ENCODE results near the gene BST1.

The BST1 gene

DNA sequence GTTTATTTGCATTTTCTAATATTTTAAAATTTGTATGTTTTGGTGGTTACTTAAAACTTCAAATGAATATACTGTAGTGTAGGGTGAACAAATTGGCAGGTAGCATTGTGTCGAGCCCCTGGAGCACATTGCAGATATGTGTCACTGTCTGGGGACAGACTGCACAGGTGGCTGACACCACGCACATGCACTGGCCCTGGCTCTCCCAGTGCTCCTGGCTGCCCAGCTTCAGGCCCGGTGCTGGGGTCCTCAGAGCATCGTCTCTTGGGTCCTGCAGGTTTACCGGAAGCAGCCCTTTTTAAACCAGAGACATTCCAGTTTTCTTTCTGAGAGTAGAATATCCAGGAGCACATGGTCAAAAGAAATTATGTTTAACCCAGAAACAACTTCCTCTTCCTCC is 15.6 kb downstream of the BST1 start:
- no peaks in the 10 kb centered on the region for H4K20me1 ChIP-seq (ENCODE audit: control insufficient read depth, insufficient read depth, low read depth, low read length)
- H3K79me2 ChIP-seq (ENCODE audit: control insufficient read depth, low read length) = no peaks in the 10 kb centered on the region
- no peaks in the 10 kb centered on the region for H3K9me2 ChIP-seq (replicated peaks; ENCODE audit: control insufficient read depth, low read length)
- H3K9me3 ChIP-seq (ENCODE audit: control insufficient read depth, insufficient read depth, low read length) = no peaks in the 10 kb centered on the region
- H3F3A ChIP-seq (ENCODE audit: control insufficient read depth, insufficient read depth) = no peaks in the 10 kb centered on the region
- H3K4me2 ChIP-seq (ENCODE audit: low read length) = no peak overlapping the region
- TF ChIP-seq, protein P1, sequence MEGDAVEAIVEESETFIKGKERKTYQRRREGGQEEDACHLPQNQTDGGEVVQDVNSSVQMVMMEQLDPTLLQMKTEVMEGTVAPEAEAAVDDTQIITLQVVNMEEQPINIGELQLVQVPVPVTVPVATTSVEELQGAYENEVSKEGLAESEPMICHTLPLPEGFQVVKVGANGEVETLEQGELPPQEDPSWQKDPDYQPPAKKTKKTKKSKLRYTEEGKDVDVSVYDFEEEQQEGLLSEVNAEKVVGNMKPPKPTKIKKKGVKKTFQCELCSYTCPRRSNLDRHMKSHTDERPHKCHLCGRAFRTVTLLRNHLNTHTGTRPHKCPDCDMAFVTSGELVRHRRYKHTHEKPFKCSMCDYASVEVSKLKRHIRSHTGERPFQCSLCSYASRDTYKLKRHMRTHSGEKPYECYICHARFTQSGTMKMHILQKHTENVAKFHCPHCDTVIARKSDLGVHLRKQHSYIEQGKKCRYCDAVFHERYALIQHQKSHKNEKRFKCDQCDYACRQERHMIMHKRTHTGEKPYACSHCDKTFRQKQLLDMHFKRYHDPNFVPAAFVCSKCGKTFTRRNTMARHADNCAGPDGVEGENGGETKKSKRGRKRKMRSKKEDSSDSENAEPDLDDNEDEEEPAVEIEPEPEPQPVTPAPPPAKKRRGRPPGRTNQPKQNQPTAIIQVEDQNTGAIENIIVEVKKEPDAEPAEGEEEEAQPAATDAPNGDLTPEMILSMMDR (IDR thresholded peaks at IDR 0.05; ENCODE audit: low read depth, low read length, poor library complexity, severe bottlenecking) = no peak
- no peak for TF ChIP-seq EZH2phosphoT487 (IDR thresholded peaks at IDR 0.05; ENCODE audit: borderline replicate concordance, low read length)
- H3K27ac ChIP-seq (ENCODE audit: low read depth, low read length) = no peak overlapping the region
- H3K4me3 ChIP-seq (ENCODE audit: low read length) = no peak overlapping the region
- H3K27me3 ChIP-seq (ENCODE audit: control insufficient read depth, low read length) = no peaks in the 10 kb centered on the region
- H3K4me1 ChIP-seq (ENCODE audit: control insufficient read depth, low read length) = no peaks in the 10 kb centered on the region
- H3K36me3 ChIP-seq (ENCODE audit: control insufficient read depth, low read length) = no peaks in the 10 kb centered on the region

DNA sequence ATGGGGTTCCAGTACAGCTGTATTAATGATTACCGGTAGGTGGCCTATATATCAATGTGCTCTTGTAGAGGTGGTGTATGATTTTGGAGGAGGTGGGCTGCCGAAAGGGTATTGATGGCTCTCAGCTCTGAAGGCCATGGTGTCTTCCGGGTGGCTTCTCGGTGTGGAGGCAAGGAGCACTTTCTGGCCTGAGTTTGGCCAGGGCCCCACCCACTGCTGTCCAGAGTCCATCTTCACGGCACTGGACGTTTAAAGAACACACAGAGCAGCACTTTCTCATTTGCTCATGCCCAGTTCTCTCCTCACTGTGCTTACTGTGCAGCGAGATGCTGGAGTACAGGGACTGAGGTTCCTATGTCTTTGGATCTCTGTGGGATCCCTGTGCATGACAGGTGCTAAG is 16.1 kb downstream of the BST1 start:
- Histone ChIP-seq H3K27me3 (ENCODE audit: control insufficient read depth, low read length) (no peaks in the 10 kb centered on the region), H3K9me3 (ENCODE audit: control insufficient read depth, insufficient read depth, low read length) (no peaks in the 10 kb centered on the region), H3K4me1 (ENCODE audit: control insufficient read depth, low read length) (no peaks in the 10 kb centered on the region), H3K79me2 (ENCODE audit: control insufficient read depth, low read length) (no peaks in the 10 kb centered on the region), H3K36me3 (ENCODE audit: control insufficient read depth, low read length) (no peaks in the 10 kb centered on the region), H3K9me2 (replicated peaks; ENCODE audit: control insufficient read depth, low read length) (no peaks in the 10 kb centered on the region), H3K4me3 (ENCODE audit: low read length) (no peak overlapping the region), H3K4me2 (ENCODE audit: low read length) (no peak overlapping the region), H3F3A (ENCODE audit: control insufficient read depth, insufficient read depth) (no peaks in the 10 kb centered on the region), H4K20me1 (ENCODE audit: control insufficient read depth, insufficient read depth, low read depth, low read length) (no peaks in the 10 kb centered on the region), H3K27ac (ENCODE audit: low read depth, low read length) (no peak overlapping the region)
- no peak for TF ChIP-seq EZH2phosphoT487 (IDR thresholded peaks at IDR 0.05; ENCODE audit: borderline replicate concordance, low read length)

DNA sequence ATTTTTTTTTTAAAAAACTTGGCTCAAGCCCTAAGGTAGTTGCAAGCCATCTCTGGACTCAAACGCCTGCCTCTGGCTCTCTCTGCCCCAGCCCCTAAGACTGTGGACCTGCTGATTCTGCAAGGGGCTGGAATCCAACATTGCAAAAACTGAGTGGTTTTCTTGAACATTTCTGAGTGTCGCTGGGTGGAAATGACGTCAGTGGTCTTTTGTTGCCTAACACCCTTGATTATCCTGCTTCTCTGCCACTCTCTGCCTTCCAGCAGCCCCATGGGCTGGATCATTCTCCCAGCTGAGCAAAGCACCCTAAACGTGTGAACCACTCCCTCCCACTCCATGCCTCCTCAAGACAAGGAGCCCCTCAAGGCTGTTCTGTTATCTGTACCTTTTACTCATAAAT is 16.6 kb downstream of the BST1 start:
- no peaks in the 10 kb centered on the region for H3K9me3 ChIP-seq (ENCODE audit: control insufficient read depth, insufficient read depth, low read length)
- H3K4me3 ChIP-seq (ENCODE audit: low read length) = no peak overlapping the region
- no peaks in the 10 kb centered on the region for H4K20me1 ChIP-seq (ENCODE audit: control insufficient read depth, insufficient read depth, low read depth, low read length)
- H3K79me2 ChIP-seq (ENCODE audit: control insufficient read depth, low read length) = no peaks in the 10 kb centered on the region
- TF ChIP-seq, protein P1 (IDR thresholded peaks at IDR 0.05; ENCODE audit: low read depth, low read length, poor library complexity, severe bottlenecking) = no peak
- no peak for TF ChIP-seq EZH2phosphoT487 (IDR thresholded peaks at IDR 0.05; ENCODE audit: borderline replicate concordance, low read length)
- no peaks in the 10 kb centered on the region for H3K4me1 ChIP-seq (ENCODE audit: control insufficient read depth, low read length)
- H3K27me3 ChIP-seq (ENCODE audit: control insufficient read depth, low read length) = no peaks in the 10 kb centered on the region
- H3K36me3 ChIP-seq (ENCODE audit: control insufficient read depth, low read length) = no peaks in the 10 kb centered on the region
- no peak overlapping the region for H3K27ac ChIP-seq (ENCODE audit: low read depth, low read length)
- H3F3A ChIP-seq (ENCODE audit: control insufficient read depth, insufficient read depth) = no peaks in the 10 kb centered on the region
- H3K9me2 ChIP-seq (replicated peaks; ENCODE audit: control insufficient read depth, low read length) = no peaks in the 10 kb centered on the region
- no peak overlapping the region for H3K4me2 ChIP-seq (ENCODE audit: low read length)

DNA sequence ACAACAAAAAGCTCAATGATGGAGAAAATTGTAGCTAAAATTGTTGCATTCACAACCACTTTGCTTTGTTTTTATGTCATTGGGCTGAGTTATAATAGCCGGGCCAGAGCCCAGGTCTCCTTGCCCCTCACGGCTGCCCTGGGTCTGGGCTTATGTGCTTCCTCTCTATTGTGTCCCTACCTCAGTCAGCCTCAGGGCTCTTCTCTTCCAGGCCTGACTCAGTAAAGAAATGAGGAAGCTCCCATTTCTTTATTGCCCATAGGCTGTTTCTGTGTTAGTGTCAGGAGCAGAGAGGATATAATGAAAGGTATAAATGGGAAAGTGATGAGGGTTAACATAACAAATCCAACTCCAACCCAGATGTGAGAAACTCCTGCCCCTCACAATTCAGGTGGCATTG is 18.0 kb downstream of the BST1 start:
- Histone ChIP-seq H3K4me3 (ENCODE audit: low read length) (no peak overlapping the region), H3K27me3 (ENCODE audit: control insufficient read depth, low read length) (no peaks in the 10 kb centered on the region), H3K27ac (ENCODE audit: low read depth, low read length) (no peak overlapping the region), H3K4me2 (ENCODE audit: low read length) (no peak overlapping the region), H3F3A (ENCODE audit: control insufficient read depth, insufficient read depth) (no peaks in the 10 kb centered on the region), H3K9me3 (ENCODE audit: control insufficient read depth, insufficient read depth, low read length) (no peaks in the 10 kb centered on the region), H3K36me3 (ENCODE audit: control insufficient read depth, low read length) (no peaks in the 10 kb centered on the region), H3K79me2 (ENCODE audit: control insufficient read depth, low read length) (no peaks in the 10 kb centered on the region), H4K20me1 (ENCODE audit: control insufficient read depth, insufficient read depth, low read depth, low read length) (no peaks in the 10 kb centered on the region), H3K4me1 (ENCODE audit: control insufficient read depth, low read length) (no peaks in the 10 kb centered on the region), H3K9me2 (replicated peaks; ENCODE audit: control insufficient read depth, low read length) (no peaks in the 10 kb centered on the region)
- TF ChIP-seq, protein P1 (IDR thresholded peaks at IDR 0.05; ENCODE audit: low read depth, low read length, poor library complexity, severe bottlenecking) = no peak
- TF ChIP-seq EZH2phosphoT487 (IDR thresholded peaks at IDR 0.05; ENCODE audit: borderline replicate concordance, low read length) = no peak

Measured in DOHH2 (cell line).